HEK293 (cell line): ENCODE data around the gene IL10RB.

Experiments
- CTCF ChIA-PET: fragments of 350-600 bp; formaldehyde crosslinking; extraction: SDS; loops from one replicate; lab custom pipeline; 2021; ENCODE audit warnings: antibody characterized with exemption; lab: Yijun Ruan, JAX
- POLR2A ChIA-PET: fragments of 300-600 bp; formaldehyde crosslinking; extraction: SDS; loops from one replicate; lab custom pipeline; 2020; ENCODE audit warnings: antibody characterized with exemption, inconsistent platforms; lab: Yijun Ruan, JAX
- H3K27ac ChIP-seq: fragments of 200-500 bp; sonication (Bioruptor generic); 2 replicates; pipeline ENCODE4 v1.5.1; 2014; ENCODE audit warnings: low read depth, low read length, control low read depth, inconsistent platforms; ENCODE audit errors: extremely low read depth
- H3K36me3 ChIP-seq, 2 experiments: fragments of 200-500 bp in 1 of 2; sonication (Bioruptor generic) in 1 of 2; 1 replicate in 1 of 2; 2 replicates in 1 of 2; pipeline ENCODE4 v1.5.1; 2014 to 2017; ENCODE audit warnings: inconsistent platforms in 2 of 2, low read length in 2 of 2; ENCODE audit not compliant: control insufficient read depth in 2 of 2, insufficient read depth in 1 of 2
- H3K4me1 ChIP-seq: fragments of 200-500 bp; sonication (Bioruptor generic); 2 replicates; pipeline ENCODE4 v1.5.1; 2014; ENCODE audit warnings: mild to moderate bottlenecking, low read length, inconsistent platforms; ENCODE audit not compliant: control insufficient read depth, insufficient read depth
- H3K4me3 ChIP-seq: 2 replicates; pipeline ENCODE4 v1.5.1; 2011; ENCODE audit warnings: low read depth, mild to moderate bottlenecking, control low read depth, low read length, moderate library complexity
- H3K9me3 ChIP-seq: fragments of 200-500 bp; sonication (Bioruptor generic); 2 replicates; pipeline ENCODE4 v1.5.1; 2014; ENCODE audit warnings: low read depth, low read length, inconsistent platforms; ENCODE audit not compliant: control insufficient read depth, insufficient read depth
- BCL11B ChIP-seq: fragments of 450-650 bp; formaldehyde crosslinking; IDR thresholded peaks from 2 replicates; pipeline ENCODE4 v1.5.1; 2016; ENCODE audit warnings: low read depth, missing biosample characterization, missing genetic modification characterization
- GLI2 ChIP-seq: fragments of 450-650 bp; formaldehyde crosslinking; IDR thresholded peaks from 2 replicates; pipeline ENCODE4; 2017; ENCODE audit warnings: missing biosample characterization, missing genetic modification characterization, low read depth, borderline replicate concordance
- IKZF3 ChIP-seq: fragments of 450-650 bp; IDR thresholded peaks from 2 replicates; pipeline ENCODE4 v1.5.0; 2018; ENCODE audit warnings: missing biosample characterization, mild to moderate bottlenecking, missing genetic modification characterization, moderate library complexity
- KLF8 ChIP-seq: fragments of 450-650 bp; formaldehyde crosslinking; IDR thresholded peaks from 2 replicates; pipeline ENCODE4 v1.5.1; 2016; ENCODE audit warnings: missing biosample characterization, missing genetic modification characterization
- PRDM10 ChIP-seq: fragments of 450-650 bp; formaldehyde crosslinking; IDR thresholded peaks from 2 replicates; pipeline ENCODE4 v1.5.1; 2016; ENCODE audit warnings: missing biosample characterization, missing genetic modification characterization
- SETDB1 ChIP-seq: IDR thresholded peaks from one replicate; pipeline ENCODE4 v1.6.1; 2017; ENCODE audit warnings: mild to moderate bottlenecking, low read length, moderate library complexity, mixed read lengths; ENCODE audit not compliant: insufficient read length
- SP3 ChIP-seq: fragments of 450-650 bp; formaldehyde crosslinking; IDR thresholded peaks from 2 replicates; pipeline ENCODE4 v1.5.1; 2016; ENCODE audit warnings: missing biosample characterization, missing genetic modification characterization
- YY1 ChIP-seq: fragments of 450-650 bp; formaldehyde crosslinking; IDR thresholded peaks from 2 replicates; pipeline ENCODE4 v1.5.1; 2018; ENCODE audit warnings: missing biosample characterization, missing genetic modification characterization
- ZBTB21 ChIP-seq: fragments of 450-650 bp; formaldehyde crosslinking; IDR thresholded peaks from 2 replicates; pipeline ENCODE4 v1.5.1; 2017; ENCODE audit warnings: missing biosample characterization, missing genetic modification characterization
- ZFHX2 ChIP-seq: fragments of 450-650 bp; formaldehyde crosslinking; conservative IDR thresholded peaks from 2 replicates; pipeline ENCODE4 v1.5.1; 2016; ENCODE audit warnings: missing biosample characterization, missing genetic modification characterization
- ZNF223 ChIP-seq: fragments of 450-650 bp; formaldehyde crosslinking; IDR thresholded peaks from 2 replicates; pipeline ENCODE4 v1.5.1; 2016; ENCODE audit warnings: missing biosample characterization, missing genetic modification characterization
- ZNF350 ChIP-seq: fragments of 450-650 bp; formaldehyde crosslinking; IDR thresholded peaks from 2 replicates; pipeline ENCODE4 v1.5.0; 2017; ENCODE audit warnings: missing biosample characterization, mild to moderate bottlenecking, missing genetic modification characterization
- ZNF423 ChIP-seq: fragments of 450-650 bp; formaldehyde crosslinking; IDR thresholded peaks from 2 replicates; pipeline ENCODE4 v1.5.1; 2016; ENCODE audit warnings: missing biosample characterization, missing genetic modification characterization
- ZNF48 ChIP-seq: fragments of 450-650 bp; formaldehyde crosslinking; IDR thresholded peaks from 2 replicates; pipeline ENCODE4 v1.5.1; 2016; ENCODE audit warnings: missing biosample characterization, missing genetic modification characterization
- ZXDB ChIP-seq: fragments of 450-650 bp; formaldehyde crosslinking; IDR thresholded peaks from 2 replicates; pipeline ENCODE4 v1.5.1; 2016; ENCODE audit warnings: missing biosample characterization, missing genetic modification characterization
- TF ChIP-seq, protein P1 (sequence below): fragments of 450-650 bp; formaldehyde crosslinking; IDR thresholded peaks from 2 replicates; pipeline ENCODE4 v1.5.1; 2016; ENCODE audit warnings: missing biosample characterization, missing genetic modification characterization
- TF ChIP-seq, protein P2 (sequence below): fragments of 450-650 bp; formaldehyde crosslinking; IDR thresholded peaks from 2 replicates; pipeline ENCODE4 v1.5.1; 2016; ENCODE audit warnings: missing biosample characterization, missing genetic modification characterization
- TF ChIP-seq, protein P3 (sequence below): IDR thresholded peaks from 2 replicates; pipeline ENCODE4 v1.6.1; 2011; ENCODE audit warnings: mild to moderate bottlenecking, low read depth, low read length, borderline replicate concordance
- TF ChIP-seq, protein P4 (sequence below): fragments of 450-650 bp; formaldehyde crosslinking; IDR thresholded peaks from 2 replicates; pipeline ENCODE4; 2016; ENCODE audit warnings: missing biosample characterization, missing genetic modification characterization
- TF ChIP-seq, protein P5 (sequence below): fragments of 450-650 bp; formaldehyde crosslinking; IDR thresholded peaks from 2 replicates; pipeline ENCODE4 v1.5.1; 2017; ENCODE audit warnings: missing biosample characterization, missing genetic modification characterization

IL10RB gene

GRCh38 chr21:33278721-33279120 is 12.6 kb downstream of the IL10RB start:
- Histone ChIP-seq H3K36me3 (peaks cover 27 to 40% of the 10 kb centered on the region in 2 experiments), H3K27ac (no peak overlapping the region), H3K9me3 (no peaks in the 10 kb centered on the region; the same call in 1 of the 2 replicates), H3K4me3 (no peak overlapping the region), H3K4me1 (no peaks in the 10 kb centered on the region)
- TF ChIP-seq ZNF223, result no peak
- TF ChIP-seq GLI2 (tag by site-specific recombination), result no peak
- no peak for TF ChIP-seq YY1 (tag by site-specific recombination)
- no peak for TF ChIP-seq ZNF350 (tag by site-specific recombination)
- no peak for TF ChIP-seq ZFHX2 (tag by site-specific recombination)
- ChIA-PET POLR2A (no interaction called here), CTCF (no interaction called here)

- H3K27ac ChIP-seq, result no peak overlapping the region
- POLR2A ChIA-PET, result no interaction called here
- H3K4me1 ChIP-seq, result no peaks in the 10 kb centered on the region
- H3K9me3 ChIP-seq, result no peaks in the 10 kb centered on the region; the same call in 1 of the 2 replicates
- TF ChIP-seq, protein P1, sequence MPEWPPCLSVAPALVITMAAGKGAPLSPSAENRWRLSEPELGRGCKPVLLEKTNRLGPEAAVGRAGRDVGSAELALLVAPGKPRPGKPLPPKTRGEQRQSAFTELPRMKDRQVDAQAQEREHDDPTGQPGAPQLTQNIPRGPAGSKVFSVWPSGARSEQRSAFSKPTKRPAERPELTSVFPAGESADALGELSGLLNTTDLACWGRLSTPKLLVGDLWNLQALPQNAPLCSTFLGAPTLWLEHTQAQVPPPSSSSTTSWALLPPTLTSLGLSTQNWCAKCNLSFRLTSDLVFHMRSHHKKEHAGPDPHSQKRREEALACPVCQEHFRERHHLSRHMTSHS, result no peak
- peak; percentile 36 for TF ChIP-seq SETDB1
- no peak overlapping the region for H3K4me3 ChIP-seq
- CTCF ChIA-PET, result no interaction called here
- peaks cover 27 to 44% of the 10 kb centered on the region in 2 experiments for H3K36me3 ChIP-seq
Measured at GRCh38 chr21:33279330-33279820, 13.2 kb downstream of the IL10RB start.

- ChIA-PET CTCF (interaction anchor here (1.1 kb wide), 1 partner anchor 15 kb away, joined by 3 read pairs; the partner anchor contains the start of gene IL10RB), POLR2A (interaction anchor here (0.6 to 1.4 kb wide), 3 partner anchors 9 to 131 kb away, joined by 3 to 4 read pairs (median 3); partner anchors contain the start of gene IL10RB)
- H3K4me1 ChIP-seq, result 0 out of 2 replicates have a peak, but pooled peaks cover 1% of the 10 kb centered on the region
- peaks cover 23 to 50% of the 10 kb centered on the region in 2 experiments for H3K36me3 ChIP-seq
- H3K4me3 ChIP-seq, result no peak overlapping the region
- H3K9me3 ChIP-seq, result no peaks in the 10 kb centered on the region; the same call in 1 of the 2 replicates
- no peak overlapping the region for H3K27ac ChIP-seq
- TF ChIP-seq, protein P2, sequence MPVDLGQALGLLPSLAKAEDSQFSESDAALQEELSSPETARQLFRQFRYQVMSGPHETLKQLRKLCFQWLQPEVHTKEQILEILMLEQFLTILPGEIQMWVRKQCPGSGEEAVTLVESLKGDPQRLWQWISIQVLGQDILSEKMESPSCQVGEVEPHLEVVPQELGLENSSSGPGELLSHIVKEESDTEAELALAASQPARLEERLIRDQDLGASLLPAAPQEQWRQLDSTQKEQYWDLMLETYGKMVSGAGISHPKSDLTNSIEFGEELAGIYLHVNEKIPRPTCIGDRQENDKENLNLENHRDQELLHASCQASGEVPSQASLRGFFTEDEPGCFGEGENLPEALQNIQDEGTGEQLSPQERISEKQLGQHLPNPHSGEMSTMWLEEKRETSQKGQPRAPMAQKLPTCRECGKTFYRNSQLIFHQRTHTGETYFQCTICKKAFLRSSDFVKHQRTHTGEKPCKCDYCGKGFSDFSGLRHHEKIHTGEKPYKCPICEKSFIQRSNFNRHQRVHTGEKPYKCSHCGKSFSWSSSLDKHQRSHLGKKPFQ (tag by site-specific recombination), result no peak
- TF ChIP-seq, protein P3, sequence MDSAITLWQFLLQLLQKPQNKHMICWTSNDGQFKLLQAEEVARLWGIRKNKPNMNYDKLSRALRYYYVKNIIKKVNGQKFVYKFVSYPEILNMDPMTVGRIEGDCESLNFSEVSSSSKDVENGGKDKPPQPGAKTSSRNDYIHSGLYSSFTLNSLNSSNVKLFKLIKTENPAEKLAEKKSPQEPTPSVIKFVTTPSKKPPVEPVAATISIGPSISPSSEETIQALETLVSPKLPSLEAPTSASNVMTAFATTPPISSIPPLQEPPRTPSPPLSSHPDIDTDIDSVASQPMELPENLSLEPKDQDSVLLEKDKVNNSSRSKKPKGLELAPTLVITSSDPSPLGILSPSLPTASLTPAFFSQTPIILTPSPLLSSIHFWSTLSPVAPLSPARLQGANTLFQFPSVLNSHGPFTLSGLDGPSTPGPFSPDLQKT, result no peak
- TF ChIP-seq ZNF423 (tag by site-specific recombination) (no peak), ZNF48 (tag by site-specific recombination) (no peak), ZBTB21 (no peak), KLF8 (tag by site-specific recombination) (no peak), IKZF3 (tag by site-specific recombination) (no peak), ZXDB (no peak), SP3 (tag by site-specific recombination) (no peak), BCL11B (tag by site-specific recombination) (no peak), PRDM10 (no peak)
- TF ChIP-seq, protein P4, sequence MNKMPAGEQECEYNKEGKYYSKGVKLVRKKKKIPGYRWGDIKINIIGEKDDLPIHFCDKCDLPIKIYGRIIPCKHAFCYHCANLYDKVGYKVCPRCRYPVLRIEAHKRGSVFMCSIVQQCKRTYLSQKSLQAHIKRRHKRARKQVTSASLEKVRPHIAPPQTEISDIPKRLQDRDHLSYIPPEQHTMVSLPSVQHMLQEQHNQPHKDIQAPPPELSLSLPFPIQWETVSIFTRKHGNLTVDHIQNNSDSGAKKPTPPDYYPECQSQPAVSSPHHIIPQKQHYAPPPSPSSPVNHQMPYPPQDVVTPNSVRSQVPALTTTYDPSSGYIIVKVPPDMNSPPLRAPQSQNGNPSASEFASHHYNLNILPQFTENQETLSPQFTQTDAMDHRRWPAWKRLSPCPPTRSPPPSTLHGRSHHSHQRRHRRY (tag by site-specific recombination), result no peak
- TF ChIP-seq, protein P5, sequence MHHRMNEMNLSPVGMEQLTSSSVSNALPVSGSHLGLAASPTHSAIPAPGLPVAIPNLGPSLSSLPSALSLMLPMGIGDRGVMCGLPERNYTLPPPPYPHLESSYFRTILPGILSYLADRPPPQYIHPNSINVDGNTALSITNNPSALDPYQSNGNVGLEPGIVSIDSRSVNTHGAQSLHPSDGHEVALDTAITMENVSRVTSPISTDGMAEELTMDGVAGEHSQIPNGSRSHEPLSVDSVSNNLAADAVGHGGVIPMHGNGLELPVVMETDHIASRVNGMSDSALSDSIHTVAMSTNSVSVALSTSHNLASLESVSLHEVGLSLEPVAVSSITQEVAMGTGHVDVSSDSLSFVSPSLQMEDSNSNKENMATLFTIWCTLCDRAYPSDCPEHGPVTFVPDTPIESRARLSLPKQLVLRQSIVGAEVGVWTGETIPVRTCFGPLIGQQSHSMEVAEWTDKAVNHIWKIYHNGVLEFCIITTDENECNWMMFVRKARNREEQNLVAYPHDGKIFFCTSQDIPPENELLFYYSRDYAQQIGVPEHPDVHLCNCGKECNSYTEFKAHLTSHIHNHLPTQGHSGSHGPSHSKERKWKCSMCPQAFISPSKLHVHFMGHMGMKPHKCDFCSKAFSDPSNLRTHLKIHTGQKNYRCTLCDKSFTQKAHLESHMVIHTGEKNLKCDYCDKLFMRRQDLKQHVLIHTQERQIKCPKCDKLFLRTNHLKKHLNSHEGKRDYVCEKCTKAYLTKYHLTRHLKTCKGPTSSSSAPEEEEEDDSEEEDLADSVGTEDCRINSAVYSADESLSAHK (tag by site-specific recombination), result no peak
Measured at GRCh38 chr21:33281096-33281652, 15.0 kb downstream of the IL10RB start.
